Head of caudate nucleus (tissue), 42 donors: Measurements from ENCODE around the gene MTMR6.

Experiments used
- DNase-seq, 42 donors: peaks; one replicate each; pipeline versions ENCODE4 v3.0.0 to v3.0.0-alpha.2; 2020 to 2021; ENCODE audit warnings: mixed read lengths in 7 of 42
- intact Hi-C: fragments of 100-400 bp; cut with DNase I; formaldehyde crosslinking; loops from one replicate; pipeline ENCODE4 v1.15.0; 2022

The MTMR6 gene

GRCh38 chr13:25231517-25231916 is 55.8 kb downstream of the MTMR6 start:
- intact Hi-C loops: no loop called here
- DNase-seq: peak in 1 of 42 donors; percentile 38

- intact Hi-C loops: no loop called here
- DNase-seq: peak in 2 of 42 donors; percentile 16 to 36
These were observed 59.6 kb downstream of the MTMR6 start for GRCh38 chr13:25227690-25228089.

- intact Hi-C loops: no loop called here
- DNase-seq: peak in 2 of 42 donors; percentile 14 to 27
These were observed 61.3 kb downstream of the MTMR6 start for GRCh38 chr13:25225970-25226369.

- peak in 2 of 42 donors; percentile 12 to 21 for DNase-seq
- intact Hi-C loops: no loop called here
These were observed 63.1 kb downstream of the MTMR6 start for GRCh38 chr13:25224151-25224550.

- intact Hi-C loops: no loop called here
- peak in 2 of 42 donors; percentile 9 to 24 for DNase-seq
These were observed 64.5 kb downstream of the MTMR6 start for GRCh38 chr13:25222740-25223139.

- intact Hi-C loops: no loop called here
- peak in 1 of 42 donors; percentile 24 for DNase-seq
These were observed 69.3 kb downstream of the MTMR6 start for GRCh38 chr13:25218019-25218418.

GRCh38 chr13:25217023-25217885 is 70.0 kb downstream of the MTMR6 start:
- intact Hi-C loops: no loop called here
- peak in 2 of 42 donors; percentile 17 to 37 for DNase-seq

GRCh38 chr13:25215253-25215575 is 72.1 kb downstream of the MTMR6 start:
- intact Hi-C loops: no loop called here
- no peak for DNase-seq

GRCh38 chr13:25214491-25215252 is 72.6 kb downstream of the MTMR6 start:
- intact Hi-C loops: no loop called here
- peak in 6 of 42 donors; percentile 13 to 62 (median 28) for DNase-seq

- intact Hi-C loops: no loop called here
- no peak for DNase-seq
These were observed 73.6 kb downstream of the MTMR6 start for GRCh38 chr13:25213715-25214114.

- intact Hi-C loops: no loop called here
- peak in 7 of 42 donors; percentile 25 to 69 (median 43) for DNase-seq
These were observed 76.3 kb downstream of the MTMR6 start for GRCh38 chr13:25210842-25211569.

GRCh38 chr13:25207291-25207810 is 79.9 kb downstream of the MTMR6 start:
- no peak for DNase-seq
- intact Hi-C loops: no loop called here

GRCh38 chr13:25204863-25205262 is 82.4 kb downstream of the MTMR6 start:
- intact Hi-C loops: no loop called here

GRCh38 chr13:25203127-25203740 is 84.1 kb downstream of the MTMR6 start:
- intact Hi-C loops: no loop called here
- peak in 9 of 42 donors; percentile 25 to 71 (median 50) for DNase-seq

More at GRCh38 chr13:25204863-25205262, 82.4 kb downstream of the MTMR6 start:
- DNase-seq: no peak

- no peak for DNase-seq
- intact Hi-C loops: no loop called here
These were observed 86.5 kb downstream of the MTMR6 start for GRCh38 chr13:25200783-25201182.

GRCh38 chr13:25198647-25199046 is 88.6 kb downstream of the MTMR6 start:
- DNase-seq: no peak
- intact Hi-C loops: loop anchor here (10.0 kb wide), 1 partner anchor 46 kb away; no protein-coding TSS in a partner anchor

GRCh38 chr13:25196971-25197370 is 90.3 kb downstream of the MTMR6 start:
- intact Hi-C loops: loop anchor here (10.0 kb wide), 1 partner anchor 48 kb away; no protein-coding TSS in a partner anchor
- DNase-seq: no peak
